Measurements from ENCODE around the gene IRF3.

IRF3 gene

DNA sequence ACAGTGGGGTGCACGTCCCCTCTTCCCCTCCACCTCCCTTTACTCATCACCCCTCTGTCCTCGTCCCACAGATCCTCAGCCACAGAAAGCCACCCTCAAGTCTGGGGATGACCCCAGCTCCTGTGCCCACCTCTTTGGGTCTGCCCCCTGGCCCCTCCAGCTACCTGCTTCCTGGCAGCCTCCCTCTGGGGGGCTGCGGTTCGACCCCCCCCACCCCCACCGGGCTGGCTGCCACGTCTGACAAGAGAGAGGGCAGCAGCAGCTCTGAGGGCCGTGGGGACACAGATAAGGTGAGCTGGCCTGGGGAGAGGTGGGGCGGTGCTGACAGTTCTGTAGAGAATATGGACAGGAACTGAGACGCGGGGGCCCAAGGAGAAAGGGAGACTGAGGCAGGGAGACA, 11.1 kb downstream of the IRF3 start:
- no peak for DNase-seq
- Histone ChIP-seq H3K27me3 (no peaks in the 10 kb centered on the region), H3K9me3 (no peaks in the 10 kb centered on the region), H3K4me1 (no peaks in the 10 kb centered on the region), H3K36me3 (peaks cover 80% of the 10 kb centered on the region), H3K4me3 (ENCODE audit: low read depth, low read length) (no peak overlapping the region)
- TF ChIP-seq CTCF (IDR thresholded peaks at IDR 0.05; ENCODE audit: low read depth, low read length) = no peak

- Histone ChIP-seq H3K9me3 (no peaks in the 10 kb centered on the region), H3K27me3 (no peaks in the 10 kb centered on the region), H3K36me3 (peaks cover 75% of the 10 kb centered on the region), H3K4me1 (no peaks in the 10 kb centered on the region), H3K4me3 (ENCODE audit: low read depth, low read length) (no peak overlapping the region)
- DNase-seq = no peak
- TF ChIP-seq CTCF (IDR thresholded peaks at IDR 0.05; ENCODE audit: low read depth, low read length) = no peak
Observed at GRCh38 chr19:49653466-49653806, 12.2 kb downstream of the IRF3 start.

GRCh38 chr19:49652551-49653465, 12.8 kb downstream of the IRF3 start:
- no peak for TF ChIP-seq CTCF (IDR thresholded peaks at IDR 0.05; ENCODE audit: low read depth, low read length)
- Histone ChIP-seq H3K4me3 (ENCODE audit: low read depth, low read length) (no peak overlapping the region), H3K4me1 (no peaks in the 10 kb centered on the region), H3K36me3 (peaks cover 69% of the 10 kb centered on the region), H3K9me3 (no peaks in the 10 kb centered on the region), H3K27me3 (no peaks in the 10 kb centered on the region)
- no peak for DNase-seq

- Histone ChIP-seq H3K9me3 (no peaks in the 10 kb centered on the region), H3K36me3 (peaks cover 70% of the 10 kb centered on the region), H3K27me3 (no peaks in the 10 kb centered on the region), H3K4me3 (ENCODE audit: low read depth, low read length) (no peak overlapping the region), H3K4me1 (no peaks in the 10 kb centered on the region)
- no peak for TF ChIP-seq CTCF (IDR thresholded peaks at IDR 0.05; ENCODE audit: low read depth, low read length)
- DNase-seq = no peak
Observed at GRCh38 chr19:49651820-49652550, 13.7 kb downstream of the IRF3 start.

DNA sequence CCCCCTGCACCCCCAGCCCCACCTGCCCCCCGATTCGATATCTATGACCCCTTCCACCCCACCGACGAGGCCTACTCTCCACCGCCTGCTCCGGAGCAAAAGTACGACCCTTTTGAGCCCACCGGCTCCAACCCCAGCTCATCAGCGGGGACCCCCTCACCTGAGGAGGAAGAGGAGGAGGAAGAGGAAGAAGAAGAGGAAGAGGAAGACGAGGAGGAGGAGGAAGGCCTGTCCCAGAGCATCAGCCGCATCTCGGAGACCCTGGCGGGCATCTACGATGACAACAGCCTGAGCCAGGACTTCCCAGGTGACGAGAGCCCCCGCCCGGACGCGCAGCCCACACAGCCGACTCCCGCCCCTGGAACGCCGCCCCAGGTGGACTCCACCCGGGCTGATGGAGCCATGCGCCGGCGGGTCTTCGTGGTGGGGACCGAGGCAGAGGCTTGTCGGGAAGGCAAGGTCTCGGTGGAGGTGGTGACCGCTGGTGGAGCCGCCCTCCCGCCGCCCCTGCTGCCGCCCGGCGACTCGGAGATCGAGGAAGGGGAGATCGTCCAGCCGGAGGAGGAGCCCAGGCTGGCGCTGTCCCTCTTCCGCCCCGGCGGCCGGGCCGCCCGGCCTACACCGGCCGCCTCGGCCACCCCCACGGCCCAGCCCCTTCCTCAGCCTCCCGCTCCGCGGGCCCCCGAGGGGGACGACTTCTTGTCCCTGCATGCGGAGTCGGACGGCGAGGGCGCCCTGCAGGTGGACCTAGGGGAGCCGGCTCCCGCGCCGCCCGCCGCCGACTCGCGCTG, 14.4 kb downstream of the IRF3 start:
- no peaks in the 10 kb centered on the region for H3K27me3 ChIP-seq
- no peak for DNase-seq
- H3K9me3 ChIP-seq = no peaks in the 10 kb centered on the region
- no peak overlapping the region for H3K4me3 ChIP-seq (ENCODE audit: low read depth, low read length)
- H3K36me3 ChIP-seq = peaks cover 71% of the 10 kb centered on the region
- no peaks in the 10 kb centered on the region for H3K4me1 ChIP-seq
- no peak for TF ChIP-seq CTCF (IDR thresholded peaks at IDR 0.05; ENCODE audit: low read depth, low read length)

Measured in BE2C (cell line).